ENCODE data around the gene CEP20.

- TF ChIP-seq POLR2A (IDR thresholded peaks at IDR 0.05; ENCODE audit: low read depth, low read length): no peak
- no peak for TF ChIP-seq SPI1 (IDR thresholded peaks at IDR 0.05; ENCODE audit: low read depth, low read length)
- no peak for TF ChIP-seq TAF1 (IDR thresholded peaks at IDR 0.05; ENCODE audit: low read depth, low read length)
- no peak for TF ChIP-seq POU2F2 (IDR thresholded peaks at IDR 0.05; ENCODE audit: low read depth, low read length)
- no peak for TF ChIP-seq POLR2AphosphoS5 (IDR thresholded peaks at IDR 0.05; ENCODE audit: low read depth, low read length)
- TF ChIP-seq PAX5 (IDR thresholded peaks at IDR 0.05; ENCODE audit: insufficient read depth, low read length, severe bottlenecking): no peak
These were observed 15.6 kb upstream of the CEP20 start for GRCh38 chr16:15903960-15904359.

Data from GM12891 (cell line).